Subcutaneous adipose tissue (tissue), 4 donors: ENCODE results near the gene HDAC3. TPM values are rescaled to one million over a fixed set of nuclear protein-coding genes. Genes with fewer than 3 reads are reported as not detected.

Experiments used
- total RNA-seq, 4 donors: library from RNA; depleted of rRNA; stranded (reverse); fragments of >200 nt; gene quantifications; one replicate each; pipeline ENCODE4 v1.1.0, GENCODE V29; 2016
- TF ChIP-seq, protein P1 (sequence below): fragments of 450-650 bp; IDR thresholded peaks from one replicate; pipeline ENCODE4 v1.5.1; 2016; ENCODE audit warnings: low read depth, mild to moderate bottlenecking, control low read depth, antibody characterized with exemption, moderate library complexity

The HDAC3 gene
- total RNA-seq = 10 to 100 TPM; 37.7 to 49.1 (median 40.3) TPM

DNA sequence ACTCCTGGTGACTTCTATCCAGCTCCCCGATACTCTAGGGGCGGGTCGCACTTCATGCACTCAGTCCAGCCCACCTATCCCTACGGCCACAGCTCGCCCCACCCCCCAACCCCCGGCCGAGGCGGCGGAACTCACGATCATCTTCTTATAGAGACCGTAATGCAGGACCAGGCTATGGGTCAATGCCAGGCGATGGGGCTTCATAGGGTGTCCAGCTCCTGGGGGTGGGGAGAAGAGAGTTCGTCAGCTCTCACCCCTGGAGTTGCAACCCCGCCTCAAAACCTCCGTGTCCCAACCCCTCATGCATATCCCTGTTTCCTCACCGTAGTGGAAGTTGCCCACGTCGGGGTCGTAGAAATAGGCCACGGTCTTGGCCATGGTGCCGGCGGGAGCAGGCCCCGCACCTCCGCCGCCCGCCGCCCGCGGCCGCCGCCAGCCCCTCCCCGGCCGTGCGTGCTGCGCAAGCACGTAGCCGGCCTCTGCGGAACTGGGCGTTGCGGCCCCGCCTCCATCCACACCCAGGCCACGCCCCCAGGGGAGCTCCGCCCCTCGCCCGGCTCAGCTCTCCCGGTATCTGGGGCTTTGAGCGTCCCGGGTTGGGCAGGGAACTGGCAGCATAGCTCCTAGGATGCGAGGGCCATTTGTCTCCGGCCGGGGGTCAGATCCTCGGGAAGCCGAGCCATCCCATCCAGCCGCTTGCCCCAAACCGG is at the start of gene HDAC3, which contains the start of gene RELL2:
TSS of gene HDAC3 (minus strand) at position 437 of the 710 bp plus-strand sequence. CDS start at position 378, 59 bp downstream.
TSS of gene RELL2 (plus strand) at position 585 of the 710 bp plus-strand sequence. CDS start 1,229 bp downstream, outside the sequence.
- TF ChIP-seq, protein P1, sequence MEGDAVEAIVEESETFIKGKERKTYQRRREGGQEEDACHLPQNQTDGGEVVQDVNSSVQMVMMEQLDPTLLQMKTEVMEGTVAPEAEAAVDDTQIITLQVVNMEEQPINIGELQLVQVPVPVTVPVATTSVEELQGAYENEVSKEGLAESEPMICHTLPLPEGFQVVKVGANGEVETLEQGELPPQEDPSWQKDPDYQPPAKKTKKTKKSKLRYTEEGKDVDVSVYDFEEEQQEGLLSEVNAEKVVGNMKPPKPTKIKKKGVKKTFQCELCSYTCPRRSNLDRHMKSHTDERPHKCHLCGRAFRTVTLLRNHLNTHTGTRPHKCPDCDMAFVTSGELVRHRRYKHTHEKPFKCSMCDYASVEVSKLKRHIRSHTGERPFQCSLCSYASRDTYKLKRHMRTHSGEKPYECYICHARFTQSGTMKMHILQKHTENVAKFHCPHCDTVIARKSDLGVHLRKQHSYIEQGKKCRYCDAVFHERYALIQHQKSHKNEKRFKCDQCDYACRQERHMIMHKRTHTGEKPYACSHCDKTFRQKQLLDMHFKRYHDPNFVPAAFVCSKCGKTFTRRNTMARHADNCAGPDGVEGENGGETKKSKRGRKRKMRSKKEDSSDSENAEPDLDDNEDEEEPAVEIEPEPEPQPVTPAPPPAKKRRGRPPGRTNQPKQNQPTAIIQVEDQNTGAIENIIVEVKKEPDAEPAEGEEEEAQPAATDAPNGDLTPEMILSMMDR = no peak

DNA sequence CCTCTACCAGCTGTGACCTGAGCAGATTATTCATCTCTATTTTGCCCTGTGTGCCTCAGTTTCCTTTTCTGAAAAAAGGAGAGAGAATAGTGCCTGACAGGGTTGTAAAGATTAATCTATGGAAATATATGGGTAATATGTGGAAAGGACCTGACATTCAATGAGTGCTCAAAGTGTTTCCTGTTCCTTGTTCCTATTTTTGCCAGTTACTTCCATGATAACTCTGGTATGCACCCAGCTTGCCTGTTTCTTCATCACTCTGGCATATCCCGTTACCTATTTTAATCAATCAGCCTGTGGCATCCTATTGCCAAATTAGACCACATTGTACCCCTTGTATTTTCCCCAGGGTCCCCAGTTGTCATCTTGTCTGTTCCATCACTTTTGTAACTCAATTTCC is 48.9 kb upstream of the HDAC3 start:
- TF ChIP-seq, protein P1 = no peak

DNA sequence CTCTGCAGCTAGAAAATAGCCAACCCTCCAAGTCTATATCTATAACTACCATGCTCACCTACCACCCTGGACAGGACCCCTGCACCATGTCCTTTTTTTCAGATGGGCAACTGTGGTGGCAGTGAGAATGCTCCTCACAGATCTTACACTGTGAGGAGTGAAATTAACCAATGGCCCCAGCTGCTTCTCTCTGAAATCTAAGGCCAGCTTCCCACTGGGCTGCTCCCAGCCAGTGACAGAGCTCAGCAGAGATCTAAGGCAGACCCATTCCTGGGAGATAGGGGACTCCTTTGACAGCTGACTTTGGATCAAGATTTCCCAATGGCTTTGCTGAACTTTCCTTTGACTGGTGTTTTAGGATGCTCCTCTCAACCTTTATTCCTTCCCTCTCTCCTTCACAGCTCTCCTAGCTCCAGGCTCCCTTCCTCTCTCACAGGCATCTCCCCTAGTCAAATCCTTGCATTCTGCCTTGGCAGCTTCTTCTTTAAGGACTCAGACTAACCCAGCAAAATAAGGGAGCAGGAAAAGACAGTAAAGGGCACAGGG is 47.0 kb upstream of the HDAC3 start:
- TF ChIP-seq, protein P1 = no peak

DNA sequence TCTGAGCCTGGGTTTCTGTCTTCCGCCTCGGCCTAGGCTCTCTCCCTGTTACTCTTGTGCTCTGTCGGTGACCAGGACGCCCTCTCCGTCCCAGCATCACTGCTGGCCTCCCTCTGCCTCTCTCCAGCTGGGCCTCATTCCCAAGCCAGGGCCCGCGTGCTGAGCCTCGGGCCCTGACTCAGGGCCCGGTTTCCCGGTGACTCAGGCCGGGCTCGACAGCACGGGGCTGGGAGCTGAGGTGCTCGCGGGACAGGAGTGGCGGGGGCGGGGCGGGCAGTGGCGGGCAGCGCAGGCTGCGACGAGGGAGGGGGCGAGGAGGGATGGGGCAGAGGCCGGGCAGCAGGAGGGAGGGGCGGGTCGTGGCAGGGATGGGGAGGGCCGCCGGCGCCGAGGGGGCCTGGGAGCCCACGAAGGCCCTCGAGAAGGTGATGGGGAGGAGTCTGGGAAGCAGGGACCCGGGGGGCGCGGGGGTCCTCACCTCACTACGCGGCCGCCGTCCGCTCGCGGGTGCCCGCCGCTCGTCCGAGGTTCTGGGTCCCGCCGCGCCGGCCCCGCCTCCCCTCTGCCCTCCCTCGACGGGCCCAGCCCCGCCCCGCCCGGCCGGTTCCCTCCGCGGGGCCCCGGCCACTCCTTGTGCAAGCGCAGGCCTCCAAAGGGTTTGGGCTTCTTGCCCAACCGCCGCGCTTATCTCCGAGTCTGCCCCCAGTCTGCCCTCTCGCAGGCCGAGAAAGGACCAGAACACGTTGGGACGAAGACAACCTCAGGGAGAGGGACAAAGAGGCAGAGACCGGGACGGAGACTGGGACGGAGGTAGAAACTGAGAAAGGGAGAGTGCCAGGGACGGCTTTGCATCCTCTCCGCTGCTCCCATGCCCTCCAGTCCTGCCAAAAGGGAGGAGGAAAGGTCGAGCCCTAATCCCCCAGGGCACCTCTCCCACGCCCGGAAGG is 45.3 kb upstream of the HDAC3 start, which contains the start of gene ARAP3:
TSS of gene ARAP3 (minus strand) at position 536 of the 947 bp plus-strand sequence. CDS start 1,744 bp downstream, outside the sequence.
- TF ChIP-seq, protein P1 = no peak

DNA sequence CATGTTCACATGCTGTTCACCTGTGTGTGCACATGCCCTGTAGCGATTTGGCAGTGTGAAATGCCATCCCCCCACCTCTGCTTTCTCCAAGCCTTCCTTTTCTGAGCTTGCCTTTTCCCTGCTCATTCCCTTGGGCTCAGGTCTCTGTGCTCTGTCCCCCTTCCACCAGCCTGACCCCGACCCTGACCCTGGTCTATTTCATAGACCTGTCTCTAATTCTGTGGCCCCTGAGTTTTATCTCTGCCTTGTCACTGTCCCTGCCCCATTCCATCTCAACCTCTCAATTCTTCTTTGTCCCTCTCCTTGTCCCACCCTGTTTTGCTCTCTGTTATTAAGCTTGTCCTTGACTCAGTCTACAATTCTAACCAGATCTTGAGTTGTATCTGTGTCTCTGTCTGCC is 44.6 kb upstream of the HDAC3 start:
- TF ChIP-seq, protein P1 = no peak

DNA sequence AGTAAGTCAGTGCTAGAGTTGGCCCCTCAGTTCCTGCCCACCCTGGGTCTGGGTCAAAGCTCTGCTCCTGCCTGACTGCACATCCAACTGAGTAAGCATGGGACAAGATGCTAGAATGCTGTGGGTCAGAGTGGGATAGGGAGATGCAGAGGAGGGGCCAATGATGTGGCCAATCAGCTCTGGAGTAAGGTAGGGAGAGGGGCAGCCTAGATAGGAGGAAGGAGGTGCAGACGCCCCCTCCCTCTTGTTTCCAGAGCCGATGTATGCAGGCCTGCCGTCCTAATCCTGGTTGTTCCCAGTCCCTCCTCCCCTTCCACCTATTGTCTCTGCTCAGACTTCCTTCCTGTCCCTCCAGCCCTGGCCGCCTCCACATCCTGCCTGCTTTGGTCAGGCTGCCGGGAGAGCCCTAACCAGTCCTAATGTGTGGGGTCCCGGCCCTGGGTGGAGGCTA is 44.1 kb upstream of the HDAC3 start:
- TF ChIP-seq, protein P1 = no peak
